RKO (cell line): ENCODE results near the gene IGF1R.

ENCODE experiments used
- DNase-seq: peaks from one replicate; pipeline ENCODE4 v3.0.0-alpha.2; 2016; ENCODE audit warnings: low spot score

The IGF1R gene

GRCh38 chr15:98888820-98889479 is 240.6 kb downstream of the IGF1R start:
- no peak for DNase-seq

- peak; percentile 68 for DNase-seq
Observed at GRCh38 chr15:98889930-98890695, 241.8 kb downstream of the IGF1R start.

GRCh38 chr15:98891301-98891700 is 243.0 kb downstream of the IGF1R start:
- DNase-seq: no peak

- DNase-seq: no peak
Observed at GRCh38 chr15:98893401-98893800, 245.1 kb downstream of the IGF1R start.

- no peak for DNase-seq
Observed at GRCh38 chr15:98894312-98894711, 246.0 kb downstream of the IGF1R start.

GRCh38 chr15:98896002-98896721 is 247.8 kb downstream of the IGF1R start:
- no peak for DNase-seq

GRCh38 chr15:98896802-98897732 is 248.7 kb downstream of the IGF1R start:
- DNase-seq: peak; percentile 94

GRCh38 chr15:98898122-98898521 is 249.8 kb downstream of the IGF1R start:
- DNase-seq: no peak

- no peak for DNase-seq
Observed at GRCh38 chr15:98899272-98900021, 251.1 kb downstream of the IGF1R start.

- DNase-seq: no peak
Observed at GRCh38 chr15:98900356-98900755, 252.0 kb downstream of the IGF1R start.

GRCh38 chr15:98901434-98902072 is 253.2 kb downstream of the IGF1R start:
- no peak for DNase-seq

- DNase-seq: no peak
Observed at GRCh38 chr15:98902931-98903330, 254.6 kb downstream of the IGF1R start.

- no peak for DNase-seq
Observed at GRCh38 chr15:98903377-98904018, 255.2 kb downstream of the IGF1R start.

GRCh38 chr15:98904544-98904943 is 256.2 kb downstream of the IGF1R start:
- DNase-seq: peak; percentile 33

- DNase-seq: no peak
Observed at GRCh38 chr15:98905963-98906711, 257.8 kb downstream of the IGF1R start.

- DNase-seq: no peak
Observed at GRCh38 chr15:98906712-98907083, 258.4 kb downstream of the IGF1R start.

- no peak for DNase-seq
Observed at GRCh38 chr15:98907927-98908471, 259.7 kb downstream of the IGF1R start.

GRCh38 chr15:98909968-98910885 is 261.9 kb downstream of the IGF1R start:
- no peak for DNase-seq
